Stimulated activated CD4-positive, alpha-beta T cell treated with anti-CD3 and anti-CD28 coated beads, Interleukin-15, amount 100 ng/mL, for 1 hour (primary cell): ENCODE measurements around the gene PCDHGB3.
"Not testable (repeated sequence)": the region's sequence is repeated elsewhere in the genome, so short reads cannot be mapped to it uniquely, and the experiment has no call there.

Experiments used
- DNase-seq, 2 donors: peaks; one replicate each; pipeline ENCODE4 v3.0.0-alpha.2; 2020; ENCODE audit warnings: low read depth in 1 of 2, low spot score in 1 of 2

The PCDHGB3 gene

DNA sequence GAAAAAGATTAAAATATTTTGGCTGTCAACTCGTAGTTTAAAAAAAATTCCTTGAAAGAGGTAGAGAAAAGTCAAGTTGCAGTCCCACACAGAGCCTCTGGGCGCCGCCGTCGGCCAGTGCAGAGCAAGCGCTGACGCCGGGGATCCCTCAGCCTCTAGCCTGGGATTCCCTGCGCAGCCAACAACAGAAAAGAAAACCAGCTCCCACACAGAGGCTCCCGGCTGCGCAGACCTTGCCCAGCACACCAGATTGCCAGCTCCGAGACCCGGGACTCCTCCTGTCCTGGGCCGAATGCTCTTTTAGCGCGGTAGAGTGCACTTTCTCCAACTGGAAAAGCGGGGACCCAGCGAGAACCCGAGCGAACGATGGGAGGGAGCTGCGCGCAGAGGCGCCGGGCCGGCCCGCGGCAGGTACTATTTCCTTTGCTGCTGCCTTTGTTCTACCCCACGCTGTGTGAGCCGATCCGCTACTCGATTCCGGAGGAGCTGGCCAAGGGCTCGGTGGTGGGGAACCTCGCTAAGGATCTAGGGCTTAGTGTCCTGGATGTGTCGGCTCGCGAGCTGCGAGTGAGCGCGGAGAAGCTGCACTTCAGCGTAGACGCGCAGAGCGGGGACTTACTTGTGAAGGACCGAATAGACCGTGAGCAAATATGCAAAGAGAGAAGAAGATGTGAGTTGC is 47.6 kb downstream of the PCDHGB3 start, which contains the start of gene PCDHGB7:
PCDHGB7 (plus strand) TSS at position 184 of the 679 bp plus-strand sequence; CDS start at position 367, 183 bp downstream.
- DNase-seq = not testable (repeated sequence)

DNA sequence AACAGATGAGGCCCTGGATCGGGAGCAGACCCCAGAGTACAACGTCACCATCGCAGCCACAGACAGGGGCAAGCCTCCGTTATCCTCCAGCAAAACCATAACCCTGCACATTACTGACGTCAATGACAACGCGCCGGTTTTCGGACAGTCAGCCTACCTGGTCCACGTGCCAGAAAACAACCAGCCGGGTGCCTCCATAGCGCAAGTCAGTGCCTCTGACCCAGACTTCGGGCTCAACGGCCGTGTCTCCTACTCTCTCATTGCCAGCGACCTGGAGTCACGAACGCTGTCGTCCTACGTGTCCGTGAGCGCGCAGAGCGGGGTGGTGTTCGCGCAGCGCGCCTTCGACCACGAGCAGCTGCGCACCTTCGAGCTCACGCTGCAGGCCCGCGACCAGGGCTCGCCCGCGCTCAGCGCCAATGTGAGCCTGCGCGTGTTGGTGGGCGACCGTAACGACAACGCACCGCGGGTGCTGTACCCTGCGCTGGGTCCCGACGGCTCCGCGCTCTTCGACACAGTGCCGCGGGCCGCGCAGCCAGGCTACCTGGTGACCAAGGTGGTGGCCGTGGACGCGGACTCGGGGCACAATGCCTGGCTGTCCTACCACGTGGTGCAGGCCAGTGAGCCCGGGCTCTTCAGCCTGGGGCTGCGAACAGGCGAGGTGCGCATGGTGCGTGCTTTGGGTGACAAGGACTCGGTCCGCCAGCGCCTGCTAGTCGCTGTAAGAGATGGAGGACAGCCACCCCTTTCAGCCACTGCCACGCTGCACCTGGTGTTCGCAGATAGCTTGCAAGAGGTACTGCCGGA is 49.2 kb downstream of the PCDHGB3 start:
- no peak for DNase-seq

DNA sequence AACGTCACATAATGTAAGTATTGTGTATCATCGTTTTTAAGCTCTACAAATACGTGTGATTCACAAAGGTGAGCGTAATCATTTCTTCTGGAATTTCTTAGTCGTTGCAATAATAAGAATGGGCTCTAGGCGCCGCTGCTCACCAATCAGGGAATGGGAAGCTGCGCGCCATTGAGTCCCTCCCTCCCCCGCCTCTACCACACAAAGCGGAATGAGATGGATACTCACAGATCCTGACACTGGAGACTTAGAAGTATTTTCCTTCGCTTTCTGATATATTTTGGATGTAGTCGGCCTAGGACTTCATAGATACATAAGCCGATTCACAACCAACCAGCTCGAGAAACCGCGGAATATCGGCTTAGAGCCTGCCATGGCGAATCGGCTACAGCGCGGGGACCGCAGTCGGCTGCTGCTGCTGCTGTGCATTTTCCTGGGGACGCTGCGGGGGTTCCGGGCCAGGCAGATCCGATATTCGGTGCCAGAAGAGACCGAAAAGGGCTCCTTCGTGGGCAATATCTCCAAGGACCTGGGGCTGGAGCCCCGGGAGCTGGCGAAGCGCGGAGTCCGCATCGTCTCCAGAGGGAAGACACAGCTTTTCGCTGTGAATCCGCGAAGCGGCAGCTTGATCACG is 50.9 kb downstream of the PCDHGB3 start, which contains the start of gene PCDHGA11:
PCDHGA11 (plus strand) TSS at position 197 of the 634 bp plus-strand sequence; CDS start at position 374, 177 bp downstream.
- no peak for DNase-seq

DNA sequence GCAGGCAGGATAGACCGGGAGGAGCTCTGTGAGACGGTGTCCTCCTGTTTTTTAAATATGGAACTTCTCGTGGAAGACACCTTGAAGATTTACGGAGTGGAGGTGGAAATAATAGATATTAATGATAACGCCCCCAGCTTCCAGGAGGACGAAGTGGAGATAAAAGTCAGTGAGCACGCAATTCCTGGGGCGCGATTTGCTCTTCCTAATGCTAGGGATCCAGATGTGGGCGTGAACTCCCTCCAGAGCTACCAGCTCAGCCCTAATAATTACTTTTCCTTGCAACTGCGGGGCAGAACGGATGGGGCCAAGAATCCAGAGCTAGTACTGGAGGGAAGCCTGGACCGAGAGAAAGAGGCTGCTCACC is 51.4 kb downstream of the PCDHGB3 start:
- no peak for DNase-seq
